ENCODE data around the gene SLC12A9. TPM values are rescaled to one million over a fixed set of nuclear protein-coding genes. Genes with fewer than 3 reads are reported as not detected.

Gene SLC12A9
- total and polyA plus RNA-seq, 2 donors (not counting 1 experiment from before 2014, with no cell fraction given) = 80.0 to 80.1 TPM

DNA sequence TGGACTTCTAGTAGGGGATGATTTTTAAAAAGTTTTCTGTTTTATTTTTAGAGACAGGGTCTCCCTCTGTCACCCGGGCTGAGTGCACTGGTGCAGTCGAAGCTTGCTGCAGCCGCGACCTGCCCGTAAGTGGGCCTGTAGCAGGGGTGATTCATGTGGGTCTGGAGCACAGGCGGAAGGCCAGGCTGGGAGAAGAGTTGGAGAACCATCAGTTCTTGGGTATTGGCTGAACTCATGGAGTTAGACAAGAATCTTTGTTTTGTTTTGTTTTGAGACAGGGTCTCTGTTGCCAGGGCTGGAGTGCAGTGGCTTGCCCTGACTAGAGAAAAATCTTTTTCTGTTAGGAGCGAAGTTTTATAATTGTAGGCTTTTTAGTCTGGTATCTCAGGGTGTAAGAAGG lies 28.1 kb downstream of the SLC12A9 start:
- H3K27ac Mint-ChIP-seq = no peak overlapping the region
- H3K27ac ChIP-seq (ENCODE audit: low read length in 2 of 2) = no peak overlapping the region
- H4K20me1 ChIP-seq (ENCODE audit: control insufficient read depth, insufficient read depth, low read length, poor library complexity, severe bottlenecking) = peaks cover 80% of the 10 kb centered on the region
- H3K9ac ChIP-seq (ENCODE audit: low read length) = no peak overlapping the region
- H3K4me2 ChIP-seq (replicated peaks; ENCODE audit: low read depth, low read length, poor library complexity, severe bottlenecking) = no peak overlapping the region
- no peak overlapping the region for H2AFZ ChIP-seq (ENCODE audit: insufficient read depth, low read depth, low read length, poor library complexity, severe bottlenecking)
- no peaks in the 10 kb centered on the region for H3K27me3 Mint-ChIP-seq
- peaks cover 15 to 18% of the 10 kb centered on the region in 2 donors for H3K4me1 ChIP-seq (ENCODE audit: control insufficient read depth in 2 of 2, insufficient read depth in 2 of 2, low read length in 2 of 2)
- no peaks in the 10 kb centered on the region for H3K9me3 ChIP-seq (ENCODE audit: control extremely low read depth in 1 of 3, control insufficient read depth in 2 of 3, insufficient read depth in 1 of 3, low read length in 2 of 3)
- H3K27me3 ChIP-seq (replicated peaks in 1 of 4; ENCODE audit: control extremely low read depth in 1 of 4, control insufficient read depth in 3 of 4, insufficient read depth in 4 of 4, low read length in 3 of 4) = no peaks in the 10 kb centered on the region
- peaks cover 65% of the 10 kb centered on the region for H3K79me2 ChIP-seq (ENCODE audit: control insufficient read depth, insufficient read depth, low read length)
- peaks cover 37% of the 10 kb centered on the region for H3K4me1 Mint-ChIP-seq
- no peak for DNase-seq
- no peak for ATAC-seq (ENCODE audit: low read depth)
- no peak overlapping the region for H3K4me3 ChIP-seq (ENCODE audit: control extremely low read depth in 1 of 5, extremely low read depth in 1 of 5, insufficient read depth in 1 of 5, low read depth in 2 of 5, low read length in 4 of 5)
- peaks cover 0 to 80% of the 10 kb centered on the region in 2 experiments for H3K36me3 ChIP-seq (replicated peaks in 1 of 2; ENCODE audit: control extremely low read depth in 1 of 2, control insufficient read depth in 1 of 2, extremely low read depth in 1 of 2, insufficient read depth in 2 of 2, low read length in 1 of 2)
- WGBS (ENCODE audit: insufficient coverage) = 96% methylated on average over 6 of the region's 7 CpGs
- TF ChIP-seq CTCF (IDR thresholded peaks at IDR 0.05) (no peak), EZH2 (IDR thresholded peaks at IDR 0.05; ENCODE audit: borderline replicate concordance, insufficient read depth, low read depth, low read length, poor library complexity, severe bottlenecking) (no peak)
- POLR2A ChIA-PET = interaction anchor here (0.6 kb wide), 1 partner anchor 196 kb away, joined by 5 read pairs; no protein-coding TSS in a partner anchor
- intact Hi-C loops (cut with micrococcal nuclease) = no loop called here
- CTCF ChIA-PET = no interaction called here
- no peak overlapping the region for H3K4me3 Mint-ChIP-seq
- no peaks in the 10 kb centered on the region for H3K9me3 Mint-ChIP-seq (ENCODE audit: insufficient read depth)

GRCh38 chr7:100881136-100881535 lies 28.6 kb downstream of the SLC12A9 start:
- ChIA-PET POLR2A (interaction anchor here (0.6 kb wide), 1 partner anchor 195 kb away, joined by 5 read pairs; no protein-coding TSS in a partner anchor), CTCF (interaction anchor here (0.6 kb wide), 1 partner anchor 214 kb away, joined by 3 read pairs; no protein-coding TSS in a partner anchor)
- Histone ChIP-seq H3K4me1 (ENCODE audit: control insufficient read depth in 2 of 2, insufficient read depth in 2 of 2, low read length in 2 of 2) (peaks cover 10 to 17% of the 10 kb centered on the region in 2 donors), H3K79me2 (ENCODE audit: control insufficient read depth, insufficient read depth, low read length) (peaks cover 60% of the 10 kb centered on the region), H3K4me2 (replicated peaks; ENCODE audit: low read depth, low read length, poor library complexity, severe bottlenecking) (no peak overlapping the region), H3K27me3 (replicated peaks in 1 of 4; ENCODE audit: control extremely low read depth in 1 of 4, control insufficient read depth in 3 of 4, insufficient read depth in 4 of 4, low read length in 3 of 4) (no peaks in the 10 kb centered on the region), H4K20me1 (ENCODE audit: control insufficient read depth, insufficient read depth, low read length, poor library complexity, severe bottlenecking) (peaks cover 76% of the 10 kb centered on the region), H3K27ac (ENCODE audit: low read length in 2 of 2) (no peak overlapping the region), H3K9ac (ENCODE audit: low read length) (no peak overlapping the region), H3K4me3 (ENCODE audit: control extremely low read depth in 1 of 5, extremely low read depth in 1 of 5, insufficient read depth in 1 of 5, low read depth in 2 of 5, low read length in 4 of 5) (no peak overlapping the region), H2AFZ (ENCODE audit: insufficient read depth, low read depth, low read length, poor library complexity, severe bottlenecking) (no peak overlapping the region), H3K36me3 (replicated peaks in 1 of 2; ENCODE audit: control extremely low read depth in 1 of 2, control insufficient read depth in 1 of 2, extremely low read depth in 1 of 2, insufficient read depth in 2 of 2, low read length in 1 of 2) (peaks cover 0 to 85% of the 10 kb centered on the region in 2 experiments), H3K9me3 (ENCODE audit: control extremely low read depth in 1 of 3, control insufficient read depth in 2 of 3, insufficient read depth in 1 of 3, low read length in 2 of 3) (no peaks in the 10 kb centered on the region)
- no peak for ATAC-seq (ENCODE audit: low read depth)
- intact Hi-C loops (cut with micrococcal nuclease) = no loop called here
- no peak for DNase-seq
- no peak overlapping the region for H3K4me3 Mint-ChIP-seq
- WGBS (ENCODE audit: insufficient coverage) = 98% methylated on average over 11 of the region's 20 CpGs
- no peaks in the 10 kb centered on the region for H3K27me3 Mint-ChIP-seq
- no peak for TF ChIP-seq EZH2 (IDR thresholded peaks at IDR 0.05; ENCODE audit: borderline replicate concordance, insufficient read depth, low read depth, low read length, poor library complexity, severe bottlenecking)
- no peak for TF ChIP-seq CTCF (IDR thresholded peaks at IDR 0.05)
- no peaks in the 10 kb centered on the region for H3K9me3 Mint-ChIP-seq (ENCODE audit: insufficient read depth)
- H3K27ac Mint-ChIP-seq = no peak overlapping the region
- H3K4me1 Mint-ChIP-seq = peaks cover 38% of the 10 kb centered on the region

Data from B cell (primary cell).